ENCODE data around the gene CCNY. TPM values are rescaled to one million over a fixed set of nuclear protein-coding genes. Genes with fewer than 3 reads are reported as not detected.

CCNY gene
- total RNA-seq, 1 donor from 2014 or later, result 41.3 TPM

DNA sequence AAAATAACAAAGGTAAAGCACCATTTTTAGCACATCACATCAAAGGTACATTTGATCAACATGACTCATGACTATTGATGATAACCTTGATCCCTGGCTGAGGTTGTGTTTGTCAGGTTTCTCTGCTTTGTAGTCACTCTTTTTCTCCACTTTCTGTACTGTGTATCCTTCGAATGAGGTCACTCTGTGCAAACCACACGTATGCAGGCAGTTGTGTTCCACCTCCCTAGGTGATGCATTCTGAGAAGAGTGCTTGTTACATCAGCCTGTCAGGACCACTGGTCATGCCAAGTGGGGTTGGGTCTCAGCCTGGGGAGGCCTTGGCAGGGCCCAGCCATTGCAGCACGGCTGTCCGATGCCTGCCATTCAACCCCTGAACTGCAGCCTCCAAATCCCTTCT lies 206.0 kb downstream of the CCNY start:
- Histone ChIP-seq H3K36me3 (ENCODE audit: control insufficient read depth, insufficient read depth, low read length) (no peaks in the 10 kb centered on the region), H3K27me3 (ENCODE audit: control insufficient read depth, insufficient read depth, low read length) (no peaks in the 10 kb centered on the region), H3K4me3 (ENCODE audit: low read depth, low read length) (no peak overlapping the region)
- TF ChIP-seq, protein P1, sequence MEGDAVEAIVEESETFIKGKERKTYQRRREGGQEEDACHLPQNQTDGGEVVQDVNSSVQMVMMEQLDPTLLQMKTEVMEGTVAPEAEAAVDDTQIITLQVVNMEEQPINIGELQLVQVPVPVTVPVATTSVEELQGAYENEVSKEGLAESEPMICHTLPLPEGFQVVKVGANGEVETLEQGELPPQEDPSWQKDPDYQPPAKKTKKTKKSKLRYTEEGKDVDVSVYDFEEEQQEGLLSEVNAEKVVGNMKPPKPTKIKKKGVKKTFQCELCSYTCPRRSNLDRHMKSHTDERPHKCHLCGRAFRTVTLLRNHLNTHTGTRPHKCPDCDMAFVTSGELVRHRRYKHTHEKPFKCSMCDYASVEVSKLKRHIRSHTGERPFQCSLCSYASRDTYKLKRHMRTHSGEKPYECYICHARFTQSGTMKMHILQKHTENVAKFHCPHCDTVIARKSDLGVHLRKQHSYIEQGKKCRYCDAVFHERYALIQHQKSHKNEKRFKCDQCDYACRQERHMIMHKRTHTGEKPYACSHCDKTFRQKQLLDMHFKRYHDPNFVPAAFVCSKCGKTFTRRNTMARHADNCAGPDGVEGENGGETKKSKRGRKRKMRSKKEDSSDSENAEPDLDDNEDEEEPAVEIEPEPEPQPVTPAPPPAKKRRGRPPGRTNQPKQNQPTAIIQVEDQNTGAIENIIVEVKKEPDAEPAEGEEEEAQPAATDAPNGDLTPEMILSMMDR (IDR thresholded peaks at IDR 0.05; ENCODE audit: insufficient read depth, low read length, poor library complexity, severe bottlenecking), result no peak
- no peak for DNase-seq (ENCODE audit: low read depth)

- no peak for DNase-seq (ENCODE audit: low read depth)
- Histone ChIP-seq H3K36me3 (ENCODE audit: control insufficient read depth, insufficient read depth, low read length) (no peaks in the 10 kb centered on the region), H3K4me3 (ENCODE audit: low read depth, low read length) (no peak overlapping the region), H3K27me3 (ENCODE audit: control insufficient read depth, insufficient read depth, low read length) (no peaks in the 10 kb centered on the region)
- TF ChIP-seq, protein P1 (IDR thresholded peaks at IDR 0.05; ENCODE audit: insufficient read depth, low read length, poor library complexity, severe bottlenecking), result no peak
These were observed 208.9 kb downstream of the CCNY start for GRCh38 chr10:35545079-35545657.

DNA sequence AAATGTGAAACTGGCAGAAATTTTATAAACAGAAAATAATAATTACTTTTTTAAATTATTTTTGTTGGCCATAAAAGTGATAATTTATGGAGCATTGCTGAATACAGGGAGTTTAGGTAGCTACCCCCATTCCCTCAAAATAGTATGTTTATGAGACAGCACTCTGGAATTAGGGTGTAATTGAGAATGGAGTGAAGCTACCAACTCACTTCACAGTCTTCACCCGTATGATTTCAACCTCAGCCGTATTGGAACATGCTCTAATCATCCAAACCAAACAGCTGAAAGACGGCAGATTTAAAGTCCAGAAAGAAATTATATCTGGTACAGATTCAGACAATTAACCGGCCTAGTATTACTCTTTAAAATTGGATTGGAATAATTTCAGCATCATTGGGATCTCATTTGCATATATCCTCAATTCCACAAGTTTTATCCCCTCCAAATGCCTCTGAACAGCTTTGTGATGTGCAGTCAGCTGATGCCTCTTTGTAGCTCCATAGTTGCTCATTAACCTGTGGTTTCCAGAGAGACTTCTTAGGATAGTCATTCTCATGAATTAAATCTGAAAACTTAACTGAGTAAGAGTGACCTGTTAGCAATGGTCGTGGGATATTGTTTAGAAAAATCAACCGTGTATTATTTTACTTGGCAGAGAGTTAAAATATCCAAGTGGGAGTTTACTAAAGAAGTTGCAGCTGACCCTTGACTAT lies 209.7 kb downstream of the CCNY start:
- Histone ChIP-seq H3K4me3 (ENCODE audit: low read depth, low read length) (no peak overlapping the region), H3K36me3 (ENCODE audit: control insufficient read depth, insufficient read depth, low read length) (no peaks in the 10 kb centered on the region), H3K27me3 (ENCODE audit: control insufficient read depth, insufficient read depth, low read length) (no peaks in the 10 kb centered on the region)
- peak; percentile 86 for DNase-seq (ENCODE audit: low read depth)
- TF ChIP-seq, protein P1 (IDR thresholded peaks at IDR 0.05; ENCODE audit: insufficient read depth, low read length, poor library complexity, severe bottlenecking), result no peak

DNA sequence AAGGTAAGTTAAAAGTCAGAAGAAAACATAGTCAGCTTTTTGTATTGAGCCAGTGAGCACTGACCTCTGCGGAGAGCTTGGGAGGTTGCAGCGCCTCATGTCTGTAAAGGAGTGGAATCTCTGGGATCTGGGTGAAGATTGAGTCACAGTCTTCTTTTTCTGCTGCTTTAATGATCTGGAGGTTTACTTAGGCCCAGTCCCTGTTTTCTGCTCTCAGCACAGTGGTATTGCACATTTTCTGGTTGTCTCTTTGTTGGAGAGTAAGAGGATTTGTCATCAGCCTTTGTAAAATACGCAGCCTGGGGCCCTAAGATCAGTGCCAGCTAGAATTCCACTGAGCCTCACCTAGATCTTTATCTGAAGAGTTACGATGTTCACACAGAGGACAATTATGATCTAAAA lies 210.5 kb downstream of the CCNY start:
- TF ChIP-seq, protein P1 (IDR thresholded peaks at IDR 0.05; ENCODE audit: insufficient read depth, low read length, poor library complexity, severe bottlenecking), result peak; percentile 52
- H3K4me3 ChIP-seq (ENCODE audit: low read depth, low read length), result no peak overlapping the region
- DNase-seq (ENCODE audit: low read depth), result peak; percentile 73
- no peaks in the 10 kb centered on the region for H3K27me3 ChIP-seq (ENCODE audit: control insufficient read depth, insufficient read depth, low read length)
- no peaks in the 10 kb centered on the region for H3K36me3 ChIP-seq (ENCODE audit: control insufficient read depth, insufficient read depth, low read length)

GRCh38 chr10:35552650-35553342 lies 216.5 kb downstream of the CCNY start:
- Histone ChIP-seq H3K27me3 (ENCODE audit: control insufficient read depth, insufficient read depth, low read length) (no peaks in the 10 kb centered on the region), H3K4me3 (ENCODE audit: low read depth, low read length) (no peak overlapping the region), H3K36me3 (ENCODE audit: control insufficient read depth, insufficient read depth, low read length) (no peaks in the 10 kb centered on the region)
- DNase-seq (ENCODE audit: low read depth), result no peak
- TF ChIP-seq, protein P1 (IDR thresholded peaks at IDR 0.05; ENCODE audit: insufficient read depth, low read length, poor library complexity, severe bottlenecking), result no peak

All from kidney epithelial cell (primary cell).